T-helper 1 cell treated with Interleukin-12 subunit alpha and Interleukin-12 subunit beta and Interleukin-4 antibody, amounts not matched to agents 30 ng/mL and 1 ng/mL, for 36 hours (primary cell): ENCODE results near the gene EXOC6B. TPM values are rescaled to one million over a fixed set of nuclear protein-coding genes. Genes with fewer than 3 reads are reported as not detected.

Source experiments
- intact Hi-C: fragments of 100-400 bp; cut with micrococcal nuclease; formaldehyde crosslinking; loops from one replicate; pipeline ENCODE4 v1.15.1; 2024
- total RNA-seq: library from RNA; stranded (reverse); gene quantifications from 2 replicates; pipeline ENCODE4 v1.2.3, GENCODE V29; 2022

The EXOC6B gene
- total RNA-seq, 1 donor from 2014 or later = 15.2 TPM

GRCh38 chr2:72395096-72395495, 430.7 kb downstream of the EXOC6B start:
- intact Hi-C loops = no loop called here

GRCh38 chr2:72394541-72395070, 431.2 kb downstream of the EXOC6B start:
- intact Hi-C loops = no loop called here

- intact Hi-C loops = no loop called here
Observed at GRCh38 chr2:72389447-72389846, 436.4 kb downstream of the EXOC6B start.

GRCh38 chr2:72388263-72388662, 437.6 kb downstream of the EXOC6B start:
- intact Hi-C loops = no loop called here

- intact Hi-C loops = no loop called here
Observed at GRCh38 chr2:72386288-72386687, 439.5 kb downstream of the EXOC6B start.

GRCh38 chr2:72378753-72379348, 447.0 kb downstream of the EXOC6B start:
- intact Hi-C loops = no loop called here

- intact Hi-C loops = no loop called here
Observed at GRCh38 chr2:72367530-72368225, 458.2 kb downstream of the EXOC6B start.

- intact Hi-C loops = no loop called here
Observed at GRCh38 chr2:72363406-72363805, 462.4 kb downstream of the EXOC6B start.

GRCh38 chr2:72362733-72363132, 463.1 kb downstream of the EXOC6B start:
- intact Hi-C loops = no loop called here

- intact Hi-C loops = no loop called here
Observed at GRCh38 chr2:72361521-72361920, 464.3 kb downstream of the EXOC6B start.

GRCh38 chr2:72361042-72361441, 464.8 kb downstream of the EXOC6B start:
- intact Hi-C loops = no loop called here

- intact Hi-C loops = no loop called here
Observed at GRCh38 chr2:72350852-72351251, 475.0 kb downstream of the EXOC6B start.

- intact Hi-C loops = no loop called here
Observed at GRCh38 chr2:72349016-72349415, 476.8 kb downstream of the EXOC6B start.

GRCh38 chr2:72347081-72347480, 478.8 kb downstream of the EXOC6B start:
- intact Hi-C loops = no loop called here

- intact Hi-C loops = no loop called here
Observed at GRCh38 chr2:72341639-72342038, 484.2 kb downstream of the EXOC6B start.

- intact Hi-C loops = no loop called here
Observed at GRCh38 chr2:72340665-72341064, 485.2 kb downstream of the EXOC6B start.

- intact Hi-C loops = no loop called here
Observed at GRCh38 chr2:72338076-72338475, 487.8 kb downstream of the EXOC6B start.

- intact Hi-C loops = no loop called here
Observed at GRCh38 chr2:72332720-72333119, 493.1 kb downstream of the EXOC6B start.

GRCh38 chr2:72330652-72331051, 495.2 kb downstream of the EXOC6B start:
- intact Hi-C loops = no loop called here

- intact Hi-C loops = no loop called here
Observed at GRCh38 chr2:72326759-72327158, 499.1 kb downstream of the EXOC6B start.

GRCh38 chr2:72325592-72326422, 500.0 kb downstream of the EXOC6B start:
- intact Hi-C loops = no loop called here

- intact Hi-C loops = no loop called here
Observed at GRCh38 chr2:72316774-72317173, 509.1 kb downstream of the EXOC6B start.
